ENCODE data around the gene SMIM41. TPM values are rescaled to one million over a fixed set of nuclear protein-coding genes. Genes with fewer than 3 reads are reported as not detected.

SMIM41 gene
- total RNA-seq, 2 experiments from 2014 or later: not detected

- H3K27ac ChIP-seq (ENCODE audit: low read depth, low read length, poor library complexity, severe bottlenecking): no peak overlapping the region
- POLR2A ChIA-PET: no interaction called here
- H3K9me2 ChIP-seq (ENCODE audit: insufficient read depth, low read length): no peaks in the 10 kb centered on the region
- no peak overlapping the region for H2AFZ ChIP-seq (ENCODE audit: low read length)
- peak; percentile 64 for DNase-seq (ENCODE audit: low spot score)
- H3K4me2 ChIP-seq (ENCODE audit: low read length): no peak overlapping the region
- H3K36me3 ChIP-seq (ENCODE audit: insufficient read depth, low read length): no peaks in the 10 kb centered on the region
- no peak overlapping the region for H3K4me3 ChIP-seq (ENCODE audit: low read depth, low read length, poor library complexity, severe bottlenecking)
- no peaks in the 10 kb centered on the region for H3K9me3 ChIP-seq (ENCODE audit: low read length)
- TF ChIP-seq, protein P1, sequence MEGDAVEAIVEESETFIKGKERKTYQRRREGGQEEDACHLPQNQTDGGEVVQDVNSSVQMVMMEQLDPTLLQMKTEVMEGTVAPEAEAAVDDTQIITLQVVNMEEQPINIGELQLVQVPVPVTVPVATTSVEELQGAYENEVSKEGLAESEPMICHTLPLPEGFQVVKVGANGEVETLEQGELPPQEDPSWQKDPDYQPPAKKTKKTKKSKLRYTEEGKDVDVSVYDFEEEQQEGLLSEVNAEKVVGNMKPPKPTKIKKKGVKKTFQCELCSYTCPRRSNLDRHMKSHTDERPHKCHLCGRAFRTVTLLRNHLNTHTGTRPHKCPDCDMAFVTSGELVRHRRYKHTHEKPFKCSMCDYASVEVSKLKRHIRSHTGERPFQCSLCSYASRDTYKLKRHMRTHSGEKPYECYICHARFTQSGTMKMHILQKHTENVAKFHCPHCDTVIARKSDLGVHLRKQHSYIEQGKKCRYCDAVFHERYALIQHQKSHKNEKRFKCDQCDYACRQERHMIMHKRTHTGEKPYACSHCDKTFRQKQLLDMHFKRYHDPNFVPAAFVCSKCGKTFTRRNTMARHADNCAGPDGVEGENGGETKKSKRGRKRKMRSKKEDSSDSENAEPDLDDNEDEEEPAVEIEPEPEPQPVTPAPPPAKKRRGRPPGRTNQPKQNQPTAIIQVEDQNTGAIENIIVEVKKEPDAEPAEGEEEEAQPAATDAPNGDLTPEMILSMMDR (conservative IDR thresholded peaks at IDR 0.05; ENCODE audit: low read length): peak; percentile 99
- TF ChIP-seq EZH2phosphoT487 (IDR thresholded peaks at IDR 0.05; ENCODE audit: borderline replicate concordance, low read depth, low read length): no peak
- H4K20me1 ChIP-seq (ENCODE audit: insufficient read depth, low read length): no peaks in the 10 kb centered on the region
- BruUV-seq (replicated peaks): no TSS peak
- H3K79me2 ChIP-seq (ENCODE audit: insufficient read depth, low read depth, low read length): no peaks in the 10 kb centered on the region
- intact Hi-C loops (cut with micrococcal nuclease; ENCODE audit: unreplicated experiment): loop anchor here (1.0 to 5.0 kb wide), 3 partner anchors 55 to 710 kb away; no protein-coding TSS in a partner anchor
- no peaks in the 10 kb centered on the region for H3K4me1 ChIP-seq (ENCODE audit: insufficient read depth, low read length, poor library complexity, severe bottlenecking)
- CTCF ChIA-PET (ENCODE audit: unreplicated experiment): interaction anchor here (1.0 to 1.1 kb wide), 2 partner anchors 9 to 69 kb away, joined by 3 read pairs; no protein-coding TSS in a partner anchor
Observed at GRCh38 chr12:52156757-52157565, 77.5 kb downstream of the SMIM41 start.

DNA sequence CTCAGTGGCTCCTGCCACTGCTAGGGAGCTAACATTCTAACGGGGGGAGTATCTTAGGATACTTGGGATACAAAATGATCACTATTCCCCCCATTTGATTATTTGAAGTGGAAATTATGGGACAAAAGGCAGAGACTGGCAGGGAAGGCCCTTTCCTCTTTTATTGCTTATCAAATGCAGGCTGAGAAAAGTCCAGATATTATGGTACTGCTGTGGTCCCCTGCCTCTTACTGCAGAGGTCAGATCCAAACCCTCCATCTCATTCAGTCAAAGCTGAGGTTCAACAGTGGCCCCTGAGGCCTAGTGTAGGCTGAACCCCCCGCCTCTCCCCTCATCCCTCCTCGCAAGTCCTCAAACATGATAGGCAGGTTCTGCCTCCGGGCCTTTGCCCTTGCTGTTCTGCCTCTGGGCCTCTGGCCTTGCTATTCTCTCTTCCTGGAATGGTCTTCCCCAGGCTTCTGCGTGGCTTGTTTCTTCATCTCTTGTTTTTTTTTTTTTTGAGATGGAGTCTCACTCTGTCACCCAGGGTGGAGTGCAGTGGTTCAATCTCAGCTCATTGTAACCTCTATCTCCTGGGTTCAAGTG lies 78.2 kb downstream of the SMIM41 start:
- POLR2A ChIA-PET: interaction anchor here (0.7 kb wide), 1 partner anchor 35 kb away, joined by 3 read pairs; no protein-coding TSS in a partner anchor

More for the DNA sequence above, 78.2 kb downstream of the SMIM41 start:
- Histone ChIP-seq H3K9me3 (ENCODE audit: low read length) (no peaks in the 10 kb centered on the region), H3K79me2 (ENCODE audit: insufficient read depth, low read depth, low read length) (no peaks in the 10 kb centered on the region), H4K20me1 (ENCODE audit: insufficient read depth, low read length) (no peaks in the 10 kb centered on the region), H3K36me3 (ENCODE audit: insufficient read depth, low read length) (no peaks in the 10 kb centered on the region), H3K9me2 (ENCODE audit: insufficient read depth, low read length) (no peaks in the 10 kb centered on the region), H3K4me3 (ENCODE audit: low read depth, low read length, poor library complexity, severe bottlenecking) (no peak overlapping the region), H3K27ac (ENCODE audit: low read depth, low read length, poor library complexity, severe bottlenecking) (no peak overlapping the region), H2AFZ (ENCODE audit: low read length) (no peak overlapping the region), H3K4me2 (ENCODE audit: low read length) (no peak overlapping the region), H3K4me1 (ENCODE audit: insufficient read depth, low read length, poor library complexity, severe bottlenecking) (no peaks in the 10 kb centered on the region)
- DNase-seq (ENCODE audit: low spot score): no peak
- CTCF ChIA-PET (ENCODE audit: unreplicated experiment): no interaction called here
- intact Hi-C loops (cut with micrococcal nuclease; ENCODE audit: unreplicated experiment): loop anchor here (1.0 to 5.0 kb wide), 3 partner anchors 55 to 710 kb away; no protein-coding TSS in a partner anchor
- BruUV-seq (replicated peaks): no TSS peak
- TF ChIP-seq, protein P1 (conservative IDR thresholded peaks at IDR 0.05; ENCODE audit: low read length): no peak
- TF ChIP-seq EZH2phosphoT487 (IDR thresholded peaks at IDR 0.05; ENCODE audit: borderline replicate concordance, low read depth, low read length): no peak

Other genes with a start within 250 kb of the SMIM41 start
- gene FIGNL2, start 231.0 kb upstream of the SMIM41 start, total RNA-seq (2014; rRNA removed; shearing (Covaris generic)): not detected in 2 replicates
- not detected in 2 replicates for gene FIGNL2, start 231.0 kb upstream of the SMIM41 start, total RNA-seq (2022)
- not detected in 2 replicates for gene ANKRD33, start 191.6 kb upstream of the SMIM41 start, total RNA-seq (2014; rRNA removed; shearing (Covaris generic))
- gene ANKRD33, start 191.6 kb upstream of the SMIM41 start, total RNA-seq (2022): not detected in 2 replicates
- gene ACVRL1, start 172.2 kb upstream of the SMIM41 start, total RNA-seq (2014; rRNA removed; shearing (Covaris generic)): not detected in 2 replicates
- not detected in 2 replicates for gene ACVRL1, start 172.2 kb upstream of the SMIM41 start, total RNA-seq (2022)
- 3.0 and 4.1 TPM in 2 replicates for gene ACVR1B, start 128.0 kb upstream of the SMIM41 start, total RNA-seq (2014; rRNA removed; shearing (Covaris generic))
- 6.1 and 6.8 TPM in 2 replicates for gene ACVR1B, start 128.0 kb upstream of the SMIM41 start, total RNA-seq (2022)
- 0.41 and 0.66 TPM in 2 replicates for gene TAMALIN, start 72.8 kb upstream of the SMIM41 start, total RNA-seq (2014; rRNA removed; shearing (Covaris generic))
- 0.89 and 1.3 TPM in 2 replicates for gene TAMALIN, start 72.8 kb upstream of the SMIM41 start, total RNA-seq (2022)
- gene NR4A1, start 28.3 kb upstream of the SMIM41 start, total RNA-seq (2014; rRNA removed; shearing (Covaris generic)): 25.3 and 29.3 TPM in 2 replicates
- 28.1 and 29.0 TPM in 2 replicates for gene NR4A1, start 28.3 kb upstream of the SMIM41 start, total RNA-seq (2022)
- 53.9 and 65.5 TPM in 2 replicates for gene ATG101, start 9.7 kb upstream of the SMIM41 start, total RNA-seq (2014; rRNA removed; shearing (Covaris generic))
- 30.7 and 38.0 TPM in 2 replicates for gene ATG101, start 9.7 kb upstream of the SMIM41 start, total RNA-seq (2022)
- gene KRT80, start 112.3 kb downstream of the SMIM41 start, total RNA-seq (2014; rRNA removed; shearing (Covaris generic)): not detected in 2 replicates
- gene KRT80, start 112.3 kb downstream of the SMIM41 start, total RNA-seq (2022): not detected in 2 replicates
- gene KRT7, start 153.5 kb downstream of the SMIM41 start, total RNA-seq (2014; rRNA removed; shearing (Covaris generic)): not detected in 2 replicates
- gene KRT7, start 153.5 kb downstream of the SMIM41 start, total RNA-seq (2022): 1.9 TPM in 1 of 2 replicates, not detected in the other
- gene KRT86, start 194.9 kb downstream of the SMIM41 start, total RNA-seq (2014; rRNA removed; shearing (Covaris generic)): not detected in 2 replicates
- not detected in 2 replicates for gene KRT86, start 194.9 kb downstream of the SMIM41 start, total RNA-seq (2022)
- not detected in 2 replicates for gene KRT81, start 211.8 kb downstream of the SMIM41 start, total RNA-seq (2014; rRNA removed; shearing (Covaris generic))
- not detected in 2 replicates for gene KRT81, start 211.8 kb downstream of the SMIM41 start, total RNA-seq (2022)
- not detected in 2 replicates for gene KRT83, start 241.7 kb downstream of the SMIM41 start, total RNA-seq (2014; rRNA removed; shearing (Covaris generic))
- gene KRT83, start 241.7 kb downstream of the SMIM41 start, total RNA-seq (2022): not detected in 2 replicates